Parathyroid adenoma (tissue), 2 donors: ENCODE results near the gene CFAP43.

Source experiments
- H2AFZ ChIP-seq: fragments of 300-600 bp; sonication (generic); one replicate; pipeline ENCODE4 v1.7.0; 2017; ENCODE audit warnings: antibody characterized with exemption, mild to moderate bottlenecking
- H3K27ac ChIP-seq: fragments of 300-600 bp; sonication (generic); one replicate; pipeline ENCODE4 v1.7.0; 2017
- H3K27me3 ChIP-seq: fragments of 300-600 bp; sonication (generic); one replicate; pipeline ENCODE4 v1.7.0; 2017; ENCODE audit warnings: low read length; ENCODE audit not compliant: control insufficient read depth, insufficient read depth
- H3K36me3 ChIP-seq: fragments of 300-600 bp; sonication (generic); one replicate; pipeline ENCODE4 v1.7.0; 2017; ENCODE audit warnings: low read length; ENCODE audit not compliant: control insufficient read depth, insufficient read depth
- H3K4me1 ChIP-seq: fragments of 300-600 bp; sonication (generic); one replicate; pipeline ENCODE4 v1.7.0; 2017; ENCODE audit warnings: control low read depth
- H3K4me2 ChIP-seq: fragments of 300-600 bp; sonication (generic); one replicate; pipeline ENCODE4 v1.7.0; 2017; ENCODE audit warnings: low read length
- H3K4me3 ChIP-seq: fragments of 300-600 bp; sonication (generic); one replicate; pipeline ENCODE4 v1.7.0; 2017; ENCODE audit warnings: low read depth, low read length
- H3K79me2 ChIP-seq: fragments of 300-600 bp; sonication (generic); one replicate; pipeline ENCODE4 v1.7.0; 2017; ENCODE audit warnings: control low read depth
- H3K9ac ChIP-seq: fragments of 300-600 bp; sonication (generic); one replicate; pipeline ENCODE4 v1.7.0; 2017; ENCODE audit warnings: mild to moderate bottlenecking
- H3K9me3 ChIP-seq: fragments of 300-600 bp; sonication (generic); one replicate; pipeline ENCODE4 v1.7.0; 2017; ENCODE audit warnings: low read length; ENCODE audit not compliant: control insufficient read depth
- TF ChIP-seq, protein P1 (sequence below): fragments of 300-600 bp; sonication (generic); IDR thresholded peaks from one replicate; pipeline ENCODE4 v1.7.0; 2017; ENCODE audit warnings: antibody characterized with exemption, mild to moderate bottlenecking
- donor health status: primary hyperparathyroidism.

The CFAP43 gene

DNA sequence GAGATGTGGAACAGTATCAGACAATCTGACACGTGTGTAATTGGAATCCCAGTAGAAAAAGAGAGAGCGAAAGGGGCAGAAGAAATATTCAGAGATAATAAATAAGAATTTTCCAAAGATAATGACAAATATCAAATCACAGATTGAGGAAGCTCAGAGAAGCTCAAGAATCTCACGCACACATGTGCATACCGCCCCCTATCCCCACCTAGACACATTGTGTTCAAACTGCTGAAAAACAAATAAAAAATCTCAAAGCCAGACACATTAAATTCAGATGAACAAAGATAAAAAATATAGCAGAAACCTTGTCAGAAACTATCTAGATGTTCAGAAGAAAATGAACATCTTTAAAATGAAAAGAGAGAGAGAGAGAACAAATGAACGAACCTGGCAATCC is 92.9 kb downstream of the CFAP43 start:
- Histone ChIP-seq H3K4me1 (no peaks in the 10 kb centered on the region), H3K27me3 (no peaks in the 10 kb centered on the region), H3K4me2 (no peak overlapping the region), H2AFZ (no peak overlapping the region), H3K27ac (no peak overlapping the region), H3K79me2 (no peaks in the 10 kb centered on the region), H3K9ac (no peak overlapping the region), H3K9me3 (no peaks in the 10 kb centered on the region), H3K4me3 (no peak overlapping the region), H3K36me3 (no peaks in the 10 kb centered on the region)
- TF ChIP-seq, protein P1, sequence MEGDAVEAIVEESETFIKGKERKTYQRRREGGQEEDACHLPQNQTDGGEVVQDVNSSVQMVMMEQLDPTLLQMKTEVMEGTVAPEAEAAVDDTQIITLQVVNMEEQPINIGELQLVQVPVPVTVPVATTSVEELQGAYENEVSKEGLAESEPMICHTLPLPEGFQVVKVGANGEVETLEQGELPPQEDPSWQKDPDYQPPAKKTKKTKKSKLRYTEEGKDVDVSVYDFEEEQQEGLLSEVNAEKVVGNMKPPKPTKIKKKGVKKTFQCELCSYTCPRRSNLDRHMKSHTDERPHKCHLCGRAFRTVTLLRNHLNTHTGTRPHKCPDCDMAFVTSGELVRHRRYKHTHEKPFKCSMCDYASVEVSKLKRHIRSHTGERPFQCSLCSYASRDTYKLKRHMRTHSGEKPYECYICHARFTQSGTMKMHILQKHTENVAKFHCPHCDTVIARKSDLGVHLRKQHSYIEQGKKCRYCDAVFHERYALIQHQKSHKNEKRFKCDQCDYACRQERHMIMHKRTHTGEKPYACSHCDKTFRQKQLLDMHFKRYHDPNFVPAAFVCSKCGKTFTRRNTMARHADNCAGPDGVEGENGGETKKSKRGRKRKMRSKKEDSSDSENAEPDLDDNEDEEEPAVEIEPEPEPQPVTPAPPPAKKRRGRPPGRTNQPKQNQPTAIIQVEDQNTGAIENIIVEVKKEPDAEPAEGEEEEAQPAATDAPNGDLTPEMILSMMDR, result peak; percentile 7

DNA sequence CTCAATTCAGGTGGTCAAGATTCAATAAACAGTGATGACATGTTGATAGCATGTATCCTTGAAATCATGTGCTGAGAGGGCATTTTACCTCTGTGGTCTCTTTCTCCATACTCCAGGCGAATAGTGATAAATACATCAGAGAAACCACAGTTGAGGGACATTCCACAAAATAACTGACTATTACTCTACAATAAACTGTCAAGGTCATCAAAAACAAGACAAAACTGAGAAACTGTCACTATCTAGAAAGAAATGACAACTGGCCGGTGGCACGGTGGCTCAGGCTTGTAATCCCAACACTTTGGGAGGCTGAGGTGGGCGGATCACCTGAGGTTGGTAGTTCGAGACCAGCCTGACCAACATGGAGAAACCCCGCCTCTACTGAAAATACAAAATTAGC is 94.0 kb downstream of the CFAP43 start:
- no peak overlapping the region for H2AFZ ChIP-seq
- H3K36me3 ChIP-seq, result no peaks in the 10 kb centered on the region
- no peak overlapping the region for H3K9ac ChIP-seq
- no peak overlapping the region for H3K4me2 ChIP-seq
- H3K4me1 ChIP-seq, result no peaks in the 10 kb centered on the region
- no peaks in the 10 kb centered on the region for H3K79me2 ChIP-seq
- no peaks in the 10 kb centered on the region for H3K27me3 ChIP-seq
- no peak overlapping the region for H3K4me3 ChIP-seq
- no peak overlapping the region for H3K27ac ChIP-seq
- TF ChIP-seq, protein P1, result no peak
- no peaks in the 10 kb centered on the region for H3K9me3 ChIP-seq

DNA sequence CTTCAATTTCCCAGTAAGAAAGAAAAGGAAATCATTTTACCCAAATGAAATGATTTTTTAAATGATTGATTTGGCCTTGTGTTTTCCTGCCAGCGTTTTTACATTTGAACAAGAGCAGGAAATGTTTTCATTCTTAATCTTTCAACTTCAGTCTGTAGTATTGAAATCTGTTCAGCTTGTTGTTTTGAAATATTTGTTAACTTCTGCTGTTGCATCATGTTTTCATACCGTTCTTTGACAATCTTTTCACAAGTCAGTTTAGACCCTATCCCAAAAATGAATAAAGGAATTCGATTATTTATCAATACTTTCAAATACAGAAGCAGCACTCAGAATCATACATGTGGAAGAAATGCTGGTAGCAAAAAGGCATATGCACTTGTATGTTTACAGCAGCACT is 102.1 kb downstream of the CFAP43 start:
- H3K36me3 ChIP-seq, result no peaks in the 10 kb centered on the region
- H3K4me3 ChIP-seq, result no peak overlapping the region
- no peak overlapping the region for H3K9ac ChIP-seq
- H3K27me3 ChIP-seq, result no peaks in the 10 kb centered on the region
- H2AFZ ChIP-seq, result no peak overlapping the region
- no peak overlapping the region for H3K4me2 ChIP-seq
- no peaks in the 10 kb centered on the region for H3K9me3 ChIP-seq
- H3K27ac ChIP-seq, result no peak overlapping the region
- TF ChIP-seq, protein P1, result no peak
- no peaks in the 10 kb centered on the region for H3K79me2 ChIP-seq
- H3K4me1 ChIP-seq, result no peaks in the 10 kb centered on the region

DNA sequence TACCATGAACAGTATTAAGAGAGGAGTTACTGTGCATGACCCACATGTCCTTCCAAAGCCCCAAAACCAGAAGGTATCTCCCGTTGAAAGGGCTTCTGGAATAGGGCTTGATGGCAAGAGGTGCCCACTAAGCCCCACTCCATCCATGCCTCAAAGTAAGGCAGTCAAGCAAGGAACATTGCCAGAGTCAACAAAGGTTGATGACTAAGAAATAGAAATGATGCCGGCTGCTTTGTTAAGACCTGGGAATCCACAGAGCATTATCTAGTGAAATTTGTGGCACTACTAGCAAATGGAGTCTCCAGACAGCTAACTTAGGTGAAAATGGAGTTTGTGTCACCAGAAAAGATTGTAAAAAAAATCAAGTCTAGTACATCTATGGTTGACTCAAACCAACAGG is 104.0 kb downstream of the CFAP43 start:
- H3K4me1 ChIP-seq, result no peaks in the 10 kb centered on the region
- no peak overlapping the region for H3K4me2 ChIP-seq
- H3K4me3 ChIP-seq, result no peak overlapping the region
- H3K9me3 ChIP-seq, result no peaks in the 10 kb centered on the region
- no peak overlapping the region for H3K27ac ChIP-seq
- no peak overlapping the region for H2AFZ ChIP-seq
- no peaks in the 10 kb centered on the region for H3K27me3 ChIP-seq
- H3K79me2 ChIP-seq, result no peaks in the 10 kb centered on the region
- no peak overlapping the region for H3K9ac ChIP-seq
- H3K36me3 ChIP-seq, result no peaks in the 10 kb centered on the region
- TF ChIP-seq, protein P1, result no peak

DNA sequence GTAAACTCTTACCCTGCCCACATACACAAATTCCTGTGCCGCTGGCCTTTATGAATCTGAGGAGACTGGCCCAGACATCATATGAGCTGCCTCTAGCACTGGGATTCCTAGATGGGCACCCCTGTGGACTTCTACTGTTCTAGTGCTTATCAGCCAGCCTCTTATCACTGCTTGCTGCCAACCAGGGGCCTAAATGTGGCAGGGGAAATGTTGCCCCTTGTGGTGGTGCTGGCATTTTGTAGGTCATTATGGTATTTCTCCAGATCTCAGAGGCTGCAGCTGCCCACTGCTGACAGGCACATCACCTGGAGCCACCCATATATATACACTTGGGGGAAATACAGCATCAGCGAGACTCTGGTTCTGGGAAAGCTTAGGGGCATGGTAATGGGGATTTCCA is 104.8 kb downstream of the CFAP43 start:
- Histone ChIP-seq H3K9ac (no peak overlapping the region), H2AFZ (no peak overlapping the region), H3K79me2 (no peaks in the 10 kb centered on the region), H3K4me1 (no peaks in the 10 kb centered on the region), H3K27me3 (no peaks in the 10 kb centered on the region), H3K36me3 (no peaks in the 10 kb centered on the region), H3K4me2 (no peak overlapping the region), H3K27ac (no peak overlapping the region), H3K4me3 (no peak overlapping the region), H3K9me3 (no peaks in the 10 kb centered on the region)
- TF ChIP-seq, protein P1, result no peak
